Smooth muscle cell (in vitro differentiated cells): Measurements from ENCODE around the gene NUP133. TPM values are rescaled to one million over a fixed set of nuclear protein-coding genes. Genes with fewer than 3 reads are reported as not detected.

ENCODE experiments used
- DNase-seq: peaks from one replicate; lab custom pipeline; 2025; ENCODE audit not compliant: unreplicated experiment; lab: John Stamatoyannopoulos, UW
- H2AFZ ChIP-seq: fragments of 200-600 bp; sonication (generic); 2 replicates; pipeline ENCODE4 v1.6.0; 2016; ENCODE audit warnings: antibody characterized with exemption, low read depth, mild to moderate bottlenecking
- H3F3A ChIP-seq: fragments of 200-600 bp; sonication (generic); 2 replicates; pipeline ENCODE4 v1.6.0; 2017; ENCODE audit warnings: antibody characterized with exemption, low read depth
- H3K27ac ChIP-seq: fragments of 200-600 bp; sonication (generic); 2 replicates; pipeline ENCODE4 v1.5.1; 2016; ENCODE audit warnings: low read depth, mild to moderate bottlenecking
- H3K27me3 ChIP-seq: fragments of 200-600 bp; sonication (generic); 2 replicates; pipeline ENCODE4 v1.6.1; 2016; ENCODE audit warnings: low read depth, mild to moderate bottlenecking
- H3K36me3 ChIP-seq: fragments of 200-600 bp; sonication (generic); 2 replicates; pipeline ENCODE4 v1.5.1; 2016; ENCODE audit warnings: low read depth
- H3K4me1 ChIP-seq: fragments of 200-600 bp; sonication (generic); 2 replicates; pipeline ENCODE4 v1.5.1; 2016; ENCODE audit warnings: low read depth
- H3K4me2 ChIP-seq: fragments of 200-600 bp; sonication (generic); 2 replicates; pipeline ENCODE4 v1.6.0; 2016; ENCODE audit warnings: mild to moderate bottlenecking
- H3K4me3 ChIP-seq: fragments of 200-600 bp; sonication (generic); 2 replicates; pipeline ENCODE4 v1.5.1; 2016; ENCODE audit warnings: mild to moderate bottlenecking
- H3K79me2 ChIP-seq: fragments of 200-600 bp; sonication (generic); 2 replicates; pipeline ENCODE4 v1.6.0; 2016; ENCODE audit warnings: low read depth, mild to moderate bottlenecking
- H3K9ac ChIP-seq: fragments of 200-600 bp; sonication (generic); 2 replicates; pipeline ENCODE4 v1.6.0; 2016; ENCODE audit warnings: low read depth
- H3K9me3 ChIP-seq: fragments of 200-600 bp; sonication (generic); replicated peaks from 2 replicates; pipeline ENCODE4 v1.5.1; 2016; ENCODE audit warnings: low read depth
- H4K20me1 ChIP-seq: fragments of 200-600 bp; sonication (generic); 2 replicates; pipeline ENCODE4 v1.6.0; 2016; ENCODE audit warnings: low read depth
- CTCF ChIP-seq: fragments of 200-600 bp; sonication (generic); IDR thresholded peaks from 2 replicates; pipeline ENCODE4 v1.5.1; 2017; ENCODE audit warnings: borderline replicate concordance, mild to moderate bottlenecking, antibody characterized with exemption; ENCODE audit not compliant: insufficient read depth, poor library complexity, severe bottlenecking
- whole genome bisulfite sequencing: methylation state at CpG from one replicate; pipeline ENCODE4 v1.1.7; 2016; ENCODE audit warnings: low lambda C conversion rate; 5-methylcytosine and 5-hydroxymethylcytosine counted together
- polyA plus RNA-seq: library from polyadenylated mRNA; unstranded; fragments of >200 nt; fragmentation: Nextera tagmentation; extraction: Ambion mirVana; gene quantifications from 2 replicates; pipeline ENCODE4 v1.2.1, GENCODE V29; 2016
- total RNA-seq: library from RNA; depleted of rRNA; stranded (reverse); fragments of >200 nt; gene quantifications from 2 replicates; pipeline ENCODE4 v1.2.3, GENCODE V29; 2014

The NUP133 gene
- total and polyA plus RNA-seq, 2 experiments from 2014 or later: 15.5 to 40.0 TPM

GRCh38 chr1:229434005-229434640 lies 74.0 kb downstream of the NUP133 start, which contains the start of gene ACTA1:
Gene ACTA1, minus strand, starts transcription at chr1:229434094. Its CDS starts 979 bp downstream, at chr1:229433115.
- Histone ChIP-seq H3K9me3 (no peaks in the 10 kb centered on the region), H3K79me2 (no peaks in the 10 kb centered on the region), H3K27ac (no peak within 1 kb of the TSS), H3K9ac (no peak within 1 kb of the TSS), H2AFZ (no peak within 1 kb of the TSS), H3K4me2 (peak within 1 kb of the TSS; percentile 77), H4K20me1 (no peaks in the 10 kb centered on the region), H3K4me1 (peaks cover 5% of the 10 kb centered on the region), H3K4me3 (peak within 1 kb of the TSS; percentile 2), H3K36me3 (no peaks in the 10 kb centered on the region), H3K27me3 (peaks cover 35% of the 10 kb centered on the region), H3F3A (no peaks in the 10 kb centered on the region)
- no peak for DNase-seq
- no peak for TF ChIP-seq CTCF
- 4% methylated on average over 39 of the region's 51 CpGs for WGBS

GRCh38 chr1:229433364-229434004 lies 74.7 kb downstream of the NUP133 start:
- DNase-seq: no peak
- Histone ChIP-seq H4K20me1 (no peaks in the 10 kb centered on the region), H3K27ac (no peak overlapping the region), H3K9ac (no peak overlapping the region), H3K4me2 (no peak overlapping the region), H3K9me3 (no peaks in the 10 kb centered on the region), H3K79me2 (no peaks in the 10 kb centered on the region), H3K4me3 (no peak overlapping the region), H3K36me3 (no peaks in the 10 kb centered on the region), H3K27me3 (peaks cover 35% of the 10 kb centered on the region), H3K4me1 (peaks cover 5% of the 10 kb centered on the region), H2AFZ (no peak overlapping the region), H3F3A (no peaks in the 10 kb centered on the region)
- TF ChIP-seq CTCF: no peak
- WGBS: 57% methylated on average over 19 of the region's 19 CpGs

- Histone ChIP-seq H3K4me3 (no peak overlapping the region), H3K27me3 (peaks cover 35% of the 10 kb centered on the region), H2AFZ (no peak overlapping the region), H3K36me3 (no peaks in the 10 kb centered on the region), H3K9ac (no peak overlapping the region), H3K4me1 (peaks cover 5% of the 10 kb centered on the region), H3K4me2 (no peak overlapping the region), H3K9me3 (no peaks in the 10 kb centered on the region), H4K20me1 (no peaks in the 10 kb centered on the region), H3F3A (no peaks in the 10 kb centered on the region), H3K79me2 (no peaks in the 10 kb centered on the region), H3K27ac (no peak overlapping the region)
- no peak for TF ChIP-seq CTCF
- no peak for DNase-seq
- WGBS: 97% methylated on average over 37 of the region's 37 CpGs
Observed at GRCh38 chr1:229432905-229433304, 75.2 kb downstream of the NUP133 start.

GRCh38 chr1:229432116-229432461 lies 76.1 kb downstream of the NUP133 start:
- TF ChIP-seq CTCF: no peak
- no peaks in the 10 kb centered on the region for H3F3A ChIP-seq
- H3K27ac ChIP-seq: no peak overlapping the region
- H2AFZ ChIP-seq: no peak overlapping the region
- no peak overlapping the region for H3K9ac ChIP-seq
- H3K36me3 ChIP-seq: no peaks in the 10 kb centered on the region
- H3K4me3 ChIP-seq: no peak overlapping the region
- H4K20me1 ChIP-seq: no peaks in the 10 kb centered on the region
- H3K79me2 ChIP-seq: no peaks in the 10 kb centered on the region
- H3K27me3 ChIP-seq: peaks cover 35% of the 10 kb centered on the region
- H3K4me1 ChIP-seq: peaks cover 5% of the 10 kb centered on the region
- no peak overlapping the region for H3K4me2 ChIP-seq
- 97% methylated on average over 25 of the region's 38 CpGs for WGBS
- no peaks in the 10 kb centered on the region for H3K9me3 ChIP-seq
- no peak for DNase-seq
